HepG2 (cell line): ENCODE data around the gene GPS1. TPM values are rescaled to one million over a fixed set of nuclear protein-coding genes. Genes with fewer than 3 reads are reported as not detected.

Experiments used
- ATAC-seq: fragments of 200-7000 bp; cut with Tn5 transposase; 3 replicates; pipeline ENCODE4 v1.9.1; 2020; ENCODE audit warnings: mild to moderate bottlenecking, moderate library complexity
- BruUV-seq: library from RNA; stranded (reverse); fragments of 400-500 nt; replicated peaks from 2 replicates; lab custom pipeline; 2021; lab: Mats Ljungman, UMichigan
- CTCF ChIA-PET: fragments of 300-600 bp; formaldehyde crosslinking; extraction: SDS; loops from one replicate; lab custom pipeline; 2021; ENCODE audit warnings: low total read pairs, inconsistent platforms, low intra/inter-chr PET ratio; lab: Yijun Ruan, JAX
- POLR2A ChIA-PET: fragments of 350-600 bp; sonication (Branson Sonifier 250); formaldehyde crosslinking; loops from one replicate; lab custom pipeline; 2020; ENCODE audit warnings: antibody characterized with exemption, inconsistent platforms; lab: Yijun Ruan, JAX
- DNase-seq: peaks from one replicate; pipeline ENCODE4 v3.0.0-alpha.2; 2015; ENCODE audit warnings: low spot score
- FAIRE-seq: peaks from 3 replicates; lab custom pipeline; 2011; peaks lifted over from hg19 to GRCh38; lab: Jason Lieb, UNC
- H2AFZ ChIP-seq: one replicate; pipeline ENCODE4 v1.6.1; 2011; ENCODE audit warnings: low read length, inconsistent platforms
- H3K27ac ChIP-seq: fragments of 300-600 bp; 3 replicates; pipeline ENCODE4 v1.8.0; 2011; ENCODE audit warnings: mixed run types, mild to moderate bottlenecking, mixed read lengths, low read length, inconsistent platforms; ENCODE audit not compliant: insufficient read depth; ENCODE audit errors: extremely low read length
- H3K27me3 ChIP-seq, 2 experiments: fragments of 200-600 bp in 1 of 2; 2 replicates in 1 of 2; 3 replicates in 1 of 2; pipeline versions ENCODE4 v1.6.0 to v1.8.0; 2011; ENCODE audit warnings: low read length in 2 of 2, mild to moderate bottlenecking in 2 of 2, moderate library complexity in 2 of 2, inconsistent platforms in 1 of 2; ENCODE audit not compliant: insufficient read depth in 2 of 2, control insufficient read depth in 1 of 2
- H3K36me3 ChIP-seq, 2 experiments: fragments of 200-600 bp in 1 of 2; replicated peaks in 1 of 2; 2 replicates in 1 of 2; 3 replicates in 1 of 2; pipeline versions ENCODE4 v1.5.1 to v1.8.0; 2011; ENCODE audit warnings: low read length in 2 of 2, inconsistent platforms in 1 of 2; ENCODE audit not compliant: insufficient read depth in 2 of 2, control insufficient read depth in 1 of 2
- H3K4me1 ChIP-seq: 2 replicates; pipeline ENCODE4 v1.5.1; 2012; ENCODE audit warnings: low read length, inconsistent platforms; ENCODE audit not compliant: insufficient read depth
- H3K4me2 ChIP-seq: 2 replicates; pipeline ENCODE4 v1.6.0; 2011; ENCODE audit warnings: low read depth, low read length, inconsistent platforms
- H3K4me3 ChIP-seq, 3 experiments: fragments of 200-600 bp in 1 of 3; sonication (generic), shearing (Covaris generic) in 1 of 3; replicated peaks in 1 of 3; 2 replicates each; pipeline ENCODE4 v1.5.1; 2011 to 2016; ENCODE audit warnings: low read length in 3 of 3, inconsistent platforms in 2 of 3, low read depth in 2 of 3, mild to moderate bottlenecking in 2 of 3, control low read depth in 1 of 3, mixed read lengths in 1 of 3; ENCODE audit not compliant: insufficient read depth in 1 of 3
- H3K79me2 ChIP-seq: one replicate; pipeline ENCODE4 v1.6.1; 2011; ENCODE audit warnings: low read length, inconsistent platforms; ENCODE audit not compliant: insufficient read depth
- H3K9ac ChIP-seq: 2 replicates; pipeline ENCODE4 v1.6.0; 2011; ENCODE audit warnings: mild to moderate bottlenecking, low read depth, low read length, inconsistent platforms; ENCODE audit not compliant: insufficient read depth
- H3K9me3 ChIP-seq: 2 replicates; pipeline ENCODE4 v1.5.1; 2012; ENCODE audit warnings: mild to moderate bottlenecking, low read length
- H4K20me1 ChIP-seq: 2 replicates; pipeline ENCODE4 v1.6.0; 2011; ENCODE audit warnings: inconsistent platforms, mild to moderate bottlenecking, low read length, moderate library complexity; ENCODE audit not compliant: insufficient read depth
- GATA4 ChIP-seq: sonication (generic); IDR thresholded peaks from 2 replicates; pipeline ENCODE4 v1.6.1; 2016; ENCODE audit warnings: antibody characterized with exemption, low read depth, borderline replicate concordance
- HMG20B ChIP-seq: conservative IDR thresholded peaks from 2 replicates; pipeline ENCODE4 v1.6.1; 2016; ENCODE audit warnings: missing genetic modification reagents, missing compliant biosample characterization
- HMGXB4 ChIP-seq, 2 experiments: sonication (generic) in 1 of 2; formaldehyde crosslinking in 1 of 2; IDR thresholded peaks; 2 replicates each; pipeline versions ENCODE4 v1.4.0 to v1.6.1; 2018 to 2020; ENCODE audit warnings: missing genetic modification reagents in 2 of 2, borderline replicate concordance in 1 of 2, low read depth in 1 of 2, mild to moderate bottlenecking in 1 of 2, missing biosample characterization in 1 of 2
- KLF15 ChIP-seq: sonication (generic); formaldehyde crosslinking; IDR thresholded peaks from 2 replicates; pipeline ENCODE4 v1.8.1; 2023; ENCODE audit warnings: borderline replicate concordance, mild to moderate bottlenecking, inconsistent platforms, missing genetic modification reagents, mixed read lengths
- KMT2B ChIP-seq: IDR thresholded peaks from 2 replicates; pipeline ENCODE4 v1.6.1; 2016; ENCODE audit warnings: missing genetic modification reagents, missing compliant biosample characterization
- POLR2AphosphoS2 ChIP-seq: IDR thresholded peaks from 2 replicates; pipeline ENCODE4 v1.6.1; 2011; ENCODE audit warnings: low read depth, low read length, improper control_type of control experiment
- PRDM15 ChIP-seq: sonication (generic); formaldehyde crosslinking; IDR thresholded peaks from 2 replicates; pipeline ENCODE4 v1.4.0; 2020; ENCODE audit warnings: missing genetic modification reagents
- RELA ChIP-seq: sonication (generic); formaldehyde crosslinking; IDR thresholded peaks from 2 replicates; pipeline ENCODE4 v1.4.0; 2020; ENCODE audit warnings: missing genetic modification reagents
- TERF1 ChIP-seq: sonication (generic); formaldehyde crosslinking; IDR thresholded peaks from 2 replicates; pipeline ENCODE4 v1.8.0; 2022; ENCODE audit warnings: mild to moderate bottlenecking, missing genetic modification reagents, moderate library complexity
- TRAFD1 ChIP-seq: sonication (generic); formaldehyde crosslinking; IDR thresholded peaks from 2 replicates; pipeline ENCODE4 v1.5.1; 2020; ENCODE audit warnings: missing genetic modification reagents, mild to moderate bottlenecking, borderline replicate concordance
- ZNF605 ChIP-seq: sonication (generic); formaldehyde crosslinking; IDR thresholded peaks from 2 replicates; pipeline ENCODE4 v1.8.0; 2022; ENCODE audit warnings: mild to moderate bottlenecking, missing genetic modification reagents
- ZNF703 ChIP-seq: sonication (generic); formaldehyde crosslinking; IDR thresholded peaks from 2 replicates; pipeline ENCODE4 v1.5.1; 2020; ENCODE audit warnings: missing genetic modification reagents, mild to moderate bottlenecking, moderate library complexity, borderline replicate concordance
- ZNF768 ChIP-seq: sonication (generic); formaldehyde crosslinking; IDR thresholded peaks from 2 replicates; pipeline ENCODE4 v1.4.0; 2020; ENCODE audit warnings: missing genetic modification reagents
- ZNF781 ChIP-seq: sonication (generic); formaldehyde crosslinking; IDR thresholded peaks from 2 replicates; pipeline ENCODE4 v1.5.1; 2020; ENCODE audit warnings: borderline replicate concordance, mild to moderate bottlenecking, missing genetic modification reagents; ENCODE audit errors: not compliant biosample characterization
- ZSCAN22 ChIP-seq: sonication (generic); formaldehyde crosslinking; IDR thresholded peaks from 2 replicates; pipeline ENCODE4 v1.4.0; 2020; ENCODE audit warnings: mild to moderate bottlenecking, missing genetic modification reagents
- WGBS: methylation state at CpG from one replicate; pipeline ENCODE4 v1.1.6; 2017; ENCODE audit warnings: low lambda C conversion rate; 5-methylcytosine and 5-hydroxymethylcytosine counted together
- in situ Hi-C: cut with HindIII; loops from 2 replicates; pipeline ENCODE4 v1.10.0; 2017; ENCODE audit warnings: low pct_unique_long_range_greater_than_20kb; ENCODE audit not compliant: extremely low pct_ligation_motif_present
- intact Hi-C: fragments of 100-400 bp; cut with micrococcal nuclease; formaldehyde crosslinking; loops from one replicate; pipeline ENCODE4 v1.10.0; 2022; ENCODE audit not compliant: unreplicated experiment
- polyA plus RNA-seq, 8 experiments: library from polyadenylated mRNA; depleted of rRNA in 3 of 8; stranded (reverse) in 7 of 8; unstranded in 1 of 8; fragments of >200 nt; fragmentation: Illumina TruSeq in 4 of 8; extraction: Trizol in 4 of 8; gene quantifications; 2 replicates each; pipeline versions ENCODE4 v1.2.1 to v1.2.3, GENCODE V29; 2011 to 2016; ENCODE audit warnings: low read depth in 4 of 8, missing spikeins in 1 of 8, mixed read lengths in 1 of 8; ENCODE audit not compliant: insufficient read depth in 1 of 8
- total RNA-seq, 5 experiments: library from RNA; depleted of rRNA; stranded (reverse); fragments of >200 nt; fragmentation: Illumina TruSeq; extraction: Trizol; gene quantifications; 2 replicates each; pipeline ENCODE4 v1.2.3, GENCODE V29; 2016; ENCODE audit warnings: low read depth in 1 of 5

Gene GPS1
- total and polyA plus RNA-seq, 2 of the 13 experiments (the other 11 are each of a cell fraction or from before 2014, with no cell fraction given) = 124 to 128 TPM

- Histone ChIP-seq H3K27ac (no peak overlapping the region), H3K79me2 (no peaks in the 10 kb centered on the region), H3K9ac (no peak overlapping the region), H3K9me3 (no peaks in the 10 kb centered on the region), H4K20me1 (peaks cover 48% of the 10 kb centered on the region), H2AFZ (no peak overlapping the region), H3K4me2 (no peak overlapping the region), H3K4me1 (peaks cover 11% of the 10 kb centered on the region), H3K36me3 (peaks cover 55 to 67% of the 10 kb centered on the region in 2 experiments), H3K27me3 (no peaks in the 10 kb centered on the region), H3K4me3 (no peak overlapping the region)
- in situ Hi-C loops = no loop called here
- WGBS = 98% methylated on average over 36 of the region's 36 CpGs
- ChIA-PET CTCF (no interaction called here), POLR2A (interaction anchor here (1.2 kb wide), 1 partner anchor 17 kb away, joined by 3 read pairs; no protein-coding TSS in a partner anchor)
- ATAC-seq (no peak), DNase-seq (no peak), FAIRE-seq (no peak)
- intact Hi-C loops = no loop called here
- no TSS peak for BruUV-seq
- TF ChIP-seq ZNF768 (CRISPR knock-in tag) (0 out of 2 replicates have a peak, but pooled peaks have one; percentile 7), KLF15 (CRISPR knock-in tag) (no peak), GATA4 (no peak), HMG20B (CRISPR knock-in tag) (no peak), KMT2B (CRISPR knock-in tag) (no peak), ZNF781 (CRISPR knock-in tag) (no peak), ZNF605 (CRISPR knock-in tag) (no peak), HMGXB4 (CRISPR knock-in tag; IDR thresholded peaks at IDR 0.05; ENCODE audit: borderline replicate concordance in 1 of 2, low read depth in 1 of 2) (no peak), ZNF703 (CRISPR knock-in tag) (no peak), PRDM15 (CRISPR knock-in tag) (no peak), TERF1 (CRISPR knock-in tag) (no peak), TRAFD1 (no peak), ZSCAN22 (CRISPR knock-in tag) (no peak), RELA (CRISPR knock-in tag) (no peak), POLR2AphosphoS2 (0 out of 2 replicates have a peak, but pooled peaks have one; percentile 43)
These were observed 28.5 kb downstream of the GPS1 start for GRCh38 chr17:82080048-82080788.
